HepG2 (cell line): Measurements from ENCODE around the gene FXYD4. TPM values are rescaled to one million over a fixed set of nuclear protein-coding genes. Genes with fewer than 3 reads are reported as not detected.

Experiments used
- ARID2 ChIP-seq: sonication (generic); formaldehyde crosslinking; IDR thresholded peaks from 2 replicates; pipeline ENCODE4 v1.8.1; 2022; ENCODE audit warnings: mild to moderate bottlenecking, missing genetic modification reagents, borderline replicate concordance
- BRD4 ChIP-seq: sonication (generic); formaldehyde crosslinking; IDR thresholded peaks from 2 replicates; pipeline ENCODE4 v1.4.0; 2020; ENCODE audit warnings: missing genetic modification reagents
- DMAP1 ChIP-seq: IDR thresholded peaks from 2 replicates; pipeline ENCODE4 v1.6.1; 2016
- KMT2A ChIP-seq: sonication (generic); formaldehyde crosslinking; IDR thresholded peaks from 2 replicates; pipeline ENCODE4 v1.4.0; 2020; ENCODE audit warnings: missing genetic modification reagents
- MAX ChIP-seq: IDR thresholded peaks from 2 replicates; pipeline ENCODE4 v1.6.1; 2012; ENCODE audit warnings: inconsistent platforms
- MXD4 ChIP-seq: IDR thresholded peaks from 2 replicates; pipeline ENCODE4 v1.6.1; 2016; ENCODE audit warnings: mild to moderate bottlenecking, missing biosample characterization, missing genetic modification reagents
- MYC ChIP-seq: sonication (generic); formaldehyde crosslinking; IDR thresholded peaks from 2 replicates; pipeline ENCODE4 v1.9.0; 2021; ENCODE audit warnings: missing genetic modification reagents, borderline replicate concordance
- RAD21 ChIP-seq: fragments of 450-650 bp; formaldehyde crosslinking; IDR thresholded peaks from 2 replicates; pipeline ENCODE4 v1.5.0; 2020; ENCODE audit warnings: mild to moderate bottlenecking
- RXRA ChIP-seq: sonication (generic); formaldehyde crosslinking; IDR thresholded peaks from 2 replicates; pipeline ENCODE4 v1.5.1; 2020; ENCODE audit warnings: missing genetic modification reagents
- ZNF407 ChIP-seq: sonication (generic); formaldehyde crosslinking; IDR thresholded peaks from one replicate; pipeline ENCODE4 v1.5.1; 2020; ENCODE audit warnings: mild to moderate bottlenecking, missing genetic modification reagents; ENCODE audit errors: not compliant biosample characterization
- ZNF766 ChIP-seq: sonication (generic); formaldehyde crosslinking; IDR thresholded peaks from 2 replicates; pipeline ENCODE4 v1.5.0; 2020; ENCODE audit warnings: missing genetic modification reagents, borderline replicate concordance
- ZSCAN9 ChIP-seq: IDR thresholded peaks from 2 replicates; pipeline ENCODE4 v1.6.1; 2016; ENCODE audit warnings: borderline replicate concordance
- polyA plus RNA-seq, 8 experiments: library from polyadenylated mRNA; depleted of rRNA in 3 of 8; stranded (reverse) in 7 of 8; unstranded in 1 of 8; fragments of >200 nt; fragmentation: Illumina TruSeq in 4 of 8; extraction: Trizol in 4 of 8; gene quantifications; 2 replicates each; pipeline versions ENCODE4 v1.2.1 to v1.2.3, GENCODE V29; 2011 to 2016; ENCODE audit warnings: low read depth in 4 of 8, missing spikeins in 1 of 8, mixed read lengths in 1 of 8; ENCODE audit not compliant: insufficient read depth in 1 of 8
- total RNA-seq, 5 experiments: library from RNA; depleted of rRNA; stranded (reverse); fragments of >200 nt; fragmentation: Illumina TruSeq; extraction: Trizol; gene quantifications; 2 replicates each; pipeline ENCODE4 v1.2.3, GENCODE V29; 2016; ENCODE audit warnings: low read depth in 1 of 5
- TF ChIP-seq, protein P1 (sequence below): IDR thresholded peaks from 2 replicates; pipeline ENCODE4 v1.6.1; 2016; ENCODE audit warnings: low read depth
- TF ChIP-seq, protein P2 (sequence below), 2 experiments: sonication (generic) in 1 of 2; formaldehyde crosslinking in 1 of 2; IDR thresholded peaks; 2 replicates each; pipeline versions ENCODE4 v1.5.1 to v1.6.1; 2011 to 2020; ENCODE audit warnings: borderline replicate concordance in 1 of 2, low read depth in 1 of 2, low read length in 1 of 2, mild to moderate bottlenecking in 1 of 2, missing genetic modification reagents in 1 of 2, moderate library complexity in 1 of 2
- TF ChIP-seq, protein P3 (sequence below): IDR thresholded peaks from 2 replicates; pipeline ENCODE4 v1.6.1; 2016; ENCODE audit warnings: low read depth, control low read depth

The FXYD4 gene
- total and polyA plus RNA-seq, 2 of the 13 experiments (the other 11 are each of a cell fraction or from before 2014, with no cell fraction given) = not detected

- TF ChIP-seq ZNF407 (CRISPR knock-in tag) = no peak
- TF ChIP-seq MAX = peak; percentile 92
- 0 out of 2 replicates have a peak, but pooled peaks have one; percentile 17 for TF ChIP-seq ZNF766 (CRISPR knock-in tag)
- TF ChIP-seq ZSCAN9 = peak; percentile 61; the same call in 1 of the 2 replicates
- TF ChIP-seq MXD4 (CRISPR knock-in tag) = peak; percentile 86
- peak; percentile 84; the same call in 1 of the 2 replicates for TF ChIP-seq KMT2A
- TF ChIP-seq, protein P1, sequence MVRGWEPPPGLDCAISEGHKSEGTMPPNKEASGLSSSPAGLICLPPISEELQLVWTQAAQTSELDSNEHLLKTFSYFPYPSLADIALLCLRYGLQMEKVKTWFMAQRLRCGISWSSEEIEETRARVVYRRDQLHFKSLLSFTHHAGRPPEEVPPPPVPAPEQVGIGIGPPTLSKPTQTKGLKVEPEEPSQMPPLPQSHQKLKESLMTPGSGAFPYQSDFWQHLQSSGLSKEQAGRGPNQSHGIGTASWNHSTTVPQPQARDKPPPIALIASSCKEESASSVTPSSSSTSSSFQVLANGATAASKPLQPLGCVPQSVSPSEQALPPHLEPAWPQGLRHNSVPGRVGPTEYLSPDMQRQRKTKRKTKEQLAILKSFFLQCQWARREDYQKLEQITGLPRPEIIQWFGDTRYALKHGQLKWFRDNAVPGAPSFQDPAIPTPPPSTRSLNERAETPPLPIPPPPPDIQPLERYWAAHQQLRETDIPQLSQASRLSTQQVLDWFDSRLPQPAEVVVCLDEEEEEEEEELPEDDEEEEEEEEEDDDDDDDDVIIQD = no peak
- TF ChIP-seq, protein P2, sequence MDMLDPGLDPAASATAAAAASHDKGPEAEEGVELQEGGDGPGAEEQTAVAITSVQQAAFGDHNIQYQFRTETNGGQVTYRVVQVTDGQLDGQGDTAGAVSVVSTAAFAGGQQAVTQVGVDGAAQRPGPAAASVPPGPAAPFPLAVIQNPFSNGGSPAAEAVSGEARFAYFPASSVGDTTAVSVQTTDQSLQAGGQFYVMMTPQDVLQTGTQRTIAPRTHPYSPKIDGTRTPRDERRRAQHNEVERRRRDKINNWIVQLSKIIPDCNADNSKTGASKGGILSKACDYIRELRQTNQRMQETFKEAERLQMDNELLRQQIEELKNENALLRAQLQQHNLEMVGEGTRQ (IDR thresholded peaks at IDR 0.05; ENCODE audit: low read depth, low read length) = peak; percentile 74; the same call in 1 of the 2 replicates
- TF ChIP-seq, protein P2 (CRISPR knock-in tag; IDR thresholded peaks at IDR 0.05; ENCODE audit: borderline replicate concordance) = peak; percentile 76; the same call in 1 of the 2 replicates
- TF ChIP-seq DMAP1 = peak; percentile 91
- TF ChIP-seq, protein P3, sequence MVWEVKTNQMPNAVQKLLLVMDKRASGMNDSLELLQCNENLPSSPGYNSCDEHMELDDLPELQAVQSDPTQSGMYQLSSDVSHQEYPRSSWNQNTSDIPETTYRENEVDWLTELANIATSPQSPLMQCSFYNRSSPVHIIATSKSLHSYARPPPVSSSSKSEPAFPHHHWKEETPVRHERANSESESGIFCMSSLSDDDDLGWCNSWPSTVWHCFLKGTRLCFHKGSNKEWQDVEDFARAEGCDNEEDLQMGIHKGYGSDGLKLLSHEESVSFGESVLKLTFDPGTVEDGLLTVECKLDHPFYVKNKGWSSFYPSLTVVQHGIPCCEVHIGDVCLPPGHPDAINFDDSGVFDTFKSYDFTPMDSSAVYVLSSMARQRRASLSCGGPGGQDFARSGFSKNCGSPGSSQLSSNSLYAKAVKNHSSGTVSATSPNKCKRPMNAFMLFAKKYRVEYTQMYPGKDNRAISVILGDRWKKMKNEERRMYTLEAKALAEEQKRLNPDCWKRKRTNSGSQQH (CRISPR knock-in tag) = peak; percentile 76; the same call in 1 of the 2 replicates
- 0 out of 2 replicates have a peak, but pooled peaks have one; percentile 21 for TF ChIP-seq BRD4 (CRISPR knock-in tag)
- peak; percentile 40; the same call in 1 of the 2 replicates for TF ChIP-seq RXRA (CRISPR knock-in tag)
- TF ChIP-seq MYC (CRISPR knock-in tag) = peak; percentile 90
- TF ChIP-seq RAD21 (CRISPR knock-in tag) = peak; percentile 34; the same call in 1 of the 2 replicates
- no peak for TF ChIP-seq ARID2 (CRISPR knock-in tag)
Measured at GRCh38 chr10:43407576-43408330, 36.3 kb downstream of the FXYD4 start (continued).
